ENCODE results near the gene SYTL3.
"Not testable (repeated sequence)": the region's sequence is repeated elsewhere in the genome, so short reads cannot be mapped to it uniquely, and the experiment has no call there.

SYTL3 gene

GRCh38 chr6:158688860-158689259 lies 39.0 kb downstream of the SYTL3 start:
- Histone ChIP-seq H3K9me3 (ENCODE audit: insufficient read depth, low read depth, low read length) (no peaks in the 10 kb centered on the region), H3K4me3 (ENCODE audit: low read length) (no peak overlapping the region), H3K9ac (ENCODE audit: low read depth, low read length) (no peak overlapping the region), H3K4me1 (ENCODE audit: insufficient read depth, low read length) (no peaks in the 10 kb centered on the region), H3K36me3 (ENCODE audit: insufficient read depth, low read depth, low read length) (no peaks in the 10 kb centered on the region), H3K27ac (ENCODE audit: low read length) (no peak overlapping the region), H3K27me3 (ENCODE audit: insufficient read depth, low read length) (no peaks in the 10 kb centered on the region)

DNA sequence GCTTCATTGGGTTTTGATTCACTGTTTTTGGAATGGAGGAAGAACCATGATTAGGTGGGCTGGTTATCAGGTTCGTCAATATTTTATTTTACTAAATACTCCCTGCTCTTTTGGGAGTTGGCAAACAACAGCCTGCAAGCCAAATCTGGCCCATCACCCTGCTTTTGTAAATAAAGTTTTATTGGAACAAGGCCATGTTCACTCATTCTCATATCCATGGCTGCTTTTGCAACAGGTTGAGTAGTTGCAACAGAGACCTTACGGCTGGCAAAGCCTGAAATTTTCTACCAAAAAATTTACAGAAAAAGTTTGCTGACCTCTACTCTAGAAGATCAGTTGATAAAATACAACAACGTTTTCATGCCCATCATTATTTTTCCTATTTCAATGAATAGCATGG lies 45.1 kb downstream of the SYTL3 start:
- H3K9me3 ChIP-seq (ENCODE audit: insufficient read depth, low read depth, low read length): no peaks in the 10 kb centered on the region
- no peaks in the 10 kb centered on the region for H3K36me3 ChIP-seq (ENCODE audit: insufficient read depth, low read depth, low read length)
- no peak overlapping the region for H3K27ac ChIP-seq (ENCODE audit: low read length)
- no peaks in the 10 kb centered on the region for H3K27me3 ChIP-seq (ENCODE audit: insufficient read depth, low read length)
- no peak overlapping the region for H3K4me3 ChIP-seq (ENCODE audit: low read length)
- H3K4me1 ChIP-seq (ENCODE audit: insufficient read depth, low read length): no peaks in the 10 kb centered on the region
- no peak overlapping the region for H3K9ac ChIP-seq (ENCODE audit: low read depth, low read length)

DNA sequence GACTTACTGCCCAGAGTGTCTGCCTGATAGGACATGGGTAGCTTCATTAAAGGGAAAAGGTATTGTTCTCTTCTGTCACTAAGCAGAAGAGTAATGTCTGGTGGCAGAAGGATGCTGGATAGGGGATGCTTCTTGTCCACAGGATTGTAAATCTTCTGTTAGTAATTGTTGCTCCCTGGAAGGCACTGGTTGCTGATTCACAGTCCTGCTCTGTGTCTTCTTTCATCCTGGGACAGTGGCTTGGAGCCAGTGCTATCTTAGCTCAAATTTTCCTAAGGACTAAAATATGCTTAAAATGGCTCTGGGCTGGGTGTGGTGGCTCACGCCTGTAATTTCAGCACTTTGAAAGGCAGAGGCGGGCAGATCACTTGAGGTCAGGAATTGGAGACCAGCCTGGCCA lies 48.0 kb downstream of the SYTL3 start:
- no peaks in the 10 kb centered on the region for H3K36me3 ChIP-seq (ENCODE audit: insufficient read depth, low read depth, low read length)
- H3K9me3 ChIP-seq (ENCODE audit: insufficient read depth, low read depth, low read length): no peaks in the 10 kb centered on the region
- no peak overlapping the region for H3K4me3 ChIP-seq (ENCODE audit: low read length)
- no peak overlapping the region for H3K9ac ChIP-seq (ENCODE audit: low read depth, low read length)
- no peaks in the 10 kb centered on the region for H3K27me3 ChIP-seq (ENCODE audit: insufficient read depth, low read length)
- H3K27ac ChIP-seq (ENCODE audit: low read length): no peak overlapping the region
- H3K4me1 ChIP-seq (ENCODE audit: insufficient read depth, low read length): no peaks in the 10 kb centered on the region

DNA sequence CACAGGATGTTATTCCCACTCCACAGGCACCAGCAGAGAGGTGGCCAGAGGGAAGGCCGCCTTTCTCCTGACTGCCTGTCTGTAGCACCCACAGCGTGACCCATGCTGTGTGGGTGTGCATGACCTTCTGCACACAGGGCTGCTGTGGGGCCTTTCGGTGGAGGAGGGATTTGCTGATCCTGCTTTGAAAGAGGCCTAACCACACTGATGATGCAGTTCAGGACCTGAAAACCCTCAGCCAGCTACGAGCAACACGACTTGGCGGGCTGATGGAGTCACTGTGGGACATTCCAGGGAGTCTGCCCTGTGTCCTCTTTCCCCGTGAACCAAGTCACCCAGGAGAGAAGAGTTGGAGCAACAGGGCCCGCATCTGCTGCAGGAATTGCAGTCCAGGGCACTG lies 49.1 kb downstream of the SYTL3 start:
- Histone ChIP-seq H3K36me3 (ENCODE audit: insufficient read depth, low read depth, low read length) (no peaks in the 10 kb centered on the region), H3K27me3 (ENCODE audit: insufficient read depth, low read length) (no peaks in the 10 kb centered on the region), H3K9me3 (ENCODE audit: insufficient read depth, low read depth, low read length) (no peaks in the 10 kb centered on the region), H3K27ac (ENCODE audit: low read length) (no peak overlapping the region), H3K4me1 (ENCODE audit: insufficient read depth, low read length) (no peaks in the 10 kb centered on the region), H3K4me3 (ENCODE audit: low read length) (no peak overlapping the region), H3K9ac (ENCODE audit: low read depth, low read length) (no peak overlapping the region)

DNA sequence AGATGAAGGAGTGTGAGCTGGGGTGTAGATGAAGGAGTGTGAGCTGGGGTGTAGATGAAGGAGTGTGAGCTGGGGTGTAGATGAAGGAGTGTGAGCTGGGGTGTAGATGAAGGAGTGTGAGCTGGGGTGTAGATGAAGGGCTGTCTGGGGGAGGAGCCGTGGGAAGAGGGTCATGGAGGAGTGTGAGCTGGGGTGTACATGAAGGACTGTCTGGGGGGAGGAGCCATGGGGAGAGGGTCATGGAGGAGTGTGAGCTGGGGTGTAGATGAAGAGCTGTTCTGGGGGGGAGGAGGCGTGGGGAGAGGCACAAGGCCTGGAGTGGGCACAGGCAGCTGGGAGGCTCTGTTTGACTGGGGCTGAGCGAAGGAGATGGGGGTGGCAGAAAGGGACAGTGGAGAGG lies 51.4 kb downstream of the SYTL3 start:
- not testable (repeated sequence) for H3K9me3 ChIP-seq (ENCODE audit: insufficient read depth, low read depth, low read length); H3K9ac ChIP-seq (ENCODE audit: low read depth, low read length); H3K4me3 ChIP-seq (ENCODE audit: low read length); H3K27ac ChIP-seq (ENCODE audit: low read length); H3K4me1 ChIP-seq (ENCODE audit: insufficient read depth, low read length); H3K27me3 ChIP-seq (ENCODE audit: insufficient read depth, low read length); H3K36me3 ChIP-seq (ENCODE audit: insufficient read depth, low read depth, low read length)

GRCh38 chr6:158703111-158703836 lies 53.4 kb downstream of the SYTL3 start:
- H3K4me3 ChIP-seq (ENCODE audit: low read length): no peak overlapping the region
- no peaks in the 10 kb centered on the region for H3K27me3 ChIP-seq (ENCODE audit: insufficient read depth, low read length)
- no peaks in the 10 kb centered on the region for H3K9me3 ChIP-seq (ENCODE audit: insufficient read depth, low read depth, low read length)
- H3K36me3 ChIP-seq (ENCODE audit: insufficient read depth, low read depth, low read length): no peaks in the 10 kb centered on the region
- H3K27ac ChIP-seq (ENCODE audit: low read length): no peak overlapping the region
- peaks cover 5% of the 10 kb centered on the region; the same call in 1 of the 2 replicates for H3K4me1 ChIP-seq (ENCODE audit: insufficient read depth, low read length)
- no peak overlapping the region for H3K9ac ChIP-seq (ENCODE audit: low read depth, low read length)

- H3K4me1 ChIP-seq (ENCODE audit: insufficient read depth, low read length): peaks cover 5% of the 10 kb centered on the region; the same call in 1 of the 2 replicates
- H3K9me3 ChIP-seq (ENCODE audit: insufficient read depth, low read depth, low read length): no peaks in the 10 kb centered on the region
- H3K9ac ChIP-seq (ENCODE audit: low read depth, low read length): no peak overlapping the region
- peak overlapping the region; percentile 45 for H3K4me3 ChIP-seq (ENCODE audit: low read length)
- H3K27me3 ChIP-seq (ENCODE audit: insufficient read depth, low read length): no peaks in the 10 kb centered on the region
- no peak overlapping the region for H3K27ac ChIP-seq (ENCODE audit: low read length)
- H3K36me3 ChIP-seq (ENCODE audit: insufficient read depth, low read depth, low read length): no peaks in the 10 kb centered on the region
Observed at GRCh38 chr6:158703837-158704822, 54.3 kb downstream of the SYTL3 start.

DNA sequence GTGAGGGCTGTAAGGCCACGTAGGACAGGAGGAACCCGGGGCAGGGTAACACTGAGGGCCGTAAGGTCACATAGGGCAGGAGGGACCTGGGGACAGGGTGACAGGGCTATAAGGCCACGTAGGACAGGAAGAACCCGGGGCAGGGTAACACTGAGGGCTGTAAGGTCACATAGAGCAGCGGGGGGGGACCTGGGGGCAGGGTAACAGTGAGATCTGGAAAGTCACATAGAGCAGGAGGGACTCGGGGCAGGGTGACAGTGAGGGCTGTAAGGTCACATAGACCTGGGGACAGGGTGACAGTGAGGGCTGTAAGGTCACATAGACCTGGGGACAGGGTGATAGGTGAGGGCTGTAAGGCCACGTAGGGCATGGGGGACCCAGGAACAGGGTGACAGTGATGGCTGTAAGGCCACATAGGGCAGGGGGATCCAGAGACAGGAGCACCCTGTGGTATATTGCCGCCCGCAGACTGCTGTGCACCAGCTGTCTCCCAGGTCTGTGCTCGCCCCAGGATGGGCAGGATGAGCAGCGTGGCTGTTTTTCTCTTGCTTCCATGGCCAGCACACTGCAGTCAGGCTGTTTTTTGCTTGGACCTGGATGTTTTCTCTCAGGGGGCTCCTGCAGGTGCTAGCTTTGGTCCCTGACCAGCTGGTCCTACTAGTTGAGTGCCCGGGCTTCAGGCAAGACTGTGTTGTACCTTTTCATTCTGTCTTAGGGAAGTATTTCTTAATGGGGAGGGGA lies 55.7 kb downstream of the SYTL3 start:
- peaks cover 5% of the 10 kb centered on the region; the same call in 1 of the 2 replicates for H3K4me1 ChIP-seq (ENCODE audit: insufficient read depth, low read length)
- no peaks in the 10 kb centered on the region for H3K9me3 ChIP-seq (ENCODE audit: insufficient read depth, low read depth, low read length)
- H3K36me3 ChIP-seq (ENCODE audit: insufficient read depth, low read depth, low read length): no peaks in the 10 kb centered on the region
- no peak overlapping the region for H3K27ac ChIP-seq (ENCODE audit: low read length)
- no peak overlapping the region for H3K9ac ChIP-seq (ENCODE audit: low read depth, low read length)
- no peak overlapping the region for H3K4me3 ChIP-seq (ENCODE audit: low read length)
- H3K27me3 ChIP-seq (ENCODE audit: insufficient read depth, low read length): no peaks in the 10 kb centered on the region

DNA sequence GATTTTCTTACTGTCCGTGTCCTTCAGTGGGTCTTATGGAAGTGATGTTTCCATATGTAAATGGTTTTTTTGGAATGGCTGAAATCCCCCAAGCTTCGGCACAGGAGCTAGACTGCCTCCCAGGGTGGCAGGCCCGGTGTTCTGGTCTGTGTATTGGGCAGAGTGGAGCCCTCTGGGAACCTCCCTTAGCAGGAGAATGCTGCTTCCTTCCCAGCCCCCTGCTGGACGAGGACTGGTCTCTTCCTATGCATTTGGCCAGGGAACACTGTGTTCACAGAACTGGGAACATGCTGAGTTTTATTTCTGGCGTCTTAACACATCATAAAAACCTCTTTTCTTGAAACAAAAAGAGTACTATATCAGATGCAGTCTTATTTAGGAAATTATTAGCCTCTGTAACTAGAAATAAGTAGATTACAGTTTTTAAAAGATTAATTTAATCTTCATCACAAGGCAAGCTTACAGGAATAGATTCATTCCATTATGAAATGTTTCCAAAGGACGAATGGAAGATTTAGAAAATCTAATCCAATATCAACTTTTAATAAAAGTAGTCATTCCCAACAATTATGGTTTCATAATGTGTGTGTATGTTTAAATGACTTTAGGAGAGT lies 56.6 kb downstream of the SYTL3 start:
- Histone ChIP-seq H3K4me3 (ENCODE audit: low read length) (no peak overlapping the region), H3K27me3 (ENCODE audit: insufficient read depth, low read length) (no peaks in the 10 kb centered on the region), H3K36me3 (ENCODE audit: insufficient read depth, low read depth, low read length) (no peaks in the 10 kb centered on the region), H3K9ac (ENCODE audit: low read depth, low read length) (no peak overlapping the region), H3K27ac (ENCODE audit: low read length) (no peak overlapping the region), H3K4me1 (ENCODE audit: insufficient read depth, low read length) (peaks cover 5% of the 10 kb centered on the region; the same call in 1 of the 2 replicates), H3K9me3 (ENCODE audit: insufficient read depth, low read depth, low read length) (no peaks in the 10 kb centered on the region)

- H3K4me1 ChIP-seq (ENCODE audit: insufficient read depth, low read length): peaks cover 5% of the 10 kb centered on the region; the same call in 1 of the 2 replicates
- H3K36me3 ChIP-seq (ENCODE audit: insufficient read depth, low read depth, low read length): no peaks in the 10 kb centered on the region
- no peak overlapping the region for H3K27ac ChIP-seq (ENCODE audit: low read length)
- H3K9ac ChIP-seq (ENCODE audit: low read depth, low read length): no peak overlapping the region
- no peaks in the 10 kb centered on the region for H3K9me3 ChIP-seq (ENCODE audit: insufficient read depth, low read depth, low read length)
- H3K4me3 ChIP-seq (ENCODE audit: low read length): no peak overlapping the region
- H3K27me3 ChIP-seq (ENCODE audit: insufficient read depth, low read length): no peaks in the 10 kb centered on the region
Observed at GRCh38 chr6:158707120-158707820, 57.4 kb downstream of the SYTL3 start.

DNA sequence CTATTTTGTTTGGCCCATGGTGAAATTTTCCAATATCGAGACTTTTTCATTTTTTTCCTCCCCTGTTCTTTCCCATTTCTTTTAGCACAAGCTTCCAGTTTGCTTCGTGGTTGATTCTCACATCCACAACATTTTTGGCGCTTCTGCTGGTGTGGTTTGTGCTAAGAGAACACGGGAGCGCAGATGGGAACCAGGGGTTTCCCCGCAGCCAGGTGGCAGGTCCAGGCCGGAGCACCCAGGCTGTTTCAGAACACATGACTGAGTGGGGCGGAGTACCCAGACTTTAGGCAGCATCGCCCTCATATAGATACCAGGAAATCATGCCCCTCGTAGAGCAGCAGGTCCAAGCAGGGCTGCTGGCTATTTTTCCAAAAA lies 58.0 kb downstream of the SYTL3 start:
- H3K4me3 ChIP-seq (ENCODE audit: low read length): no peak overlapping the region
- H3K9me3 ChIP-seq (ENCODE audit: insufficient read depth, low read depth, low read length): no peaks in the 10 kb centered on the region
- peaks cover 5% of the 10 kb centered on the region; the same call in 1 of the 2 replicates for H3K4me1 ChIP-seq (ENCODE audit: insufficient read depth, low read length)
- H3K36me3 ChIP-seq (ENCODE audit: insufficient read depth, low read depth, low read length): no peaks in the 10 kb centered on the region
- H3K9ac ChIP-seq (ENCODE audit: low read depth, low read length): no peak overlapping the region
- H3K27me3 ChIP-seq (ENCODE audit: insufficient read depth, low read length): no peaks in the 10 kb centered on the region
- no peak overlapping the region for H3K27ac ChIP-seq (ENCODE audit: low read length)
